SK-N-MC (cell line): ENCODE results near the gene RC3H2.

Experiments used
- EZH2 ChIP-seq: fragments of 200-600 bp; sonication (generic); IDR thresholded peaks from one replicate; pipeline ENCODE4 v1.6.1; 2017; ENCODE audit warnings: antibody characterized with exemption
- FOXP2 ChIP-seq: optimal IDR thresholded peaks from 2 replicates; pipeline ENCODE3; 2011; ENCODE audit warnings: mild to moderate bottlenecking, moderate library complexity; ENCODE audit not compliant: insufficient read depth; ENCODE audit errors: extremely low read length, control extremely low read depth
- POLR2AphosphoS5 ChIP-seq: IDR thresholded peaks from 2 replicates; pipeline ENCODE4 v1.6.1; 2012; ENCODE audit warnings: mild to moderate bottlenecking, low read depth, low read length, borderline replicate concordance

GRCh38 chr9:122835313-122835731, 69.8 kb downstream of the RC3H2 start:
- TF ChIP-seq POLR2AphosphoS5 = no peak
- TF ChIP-seq EZH2 = no peak
- TF ChIP-seq FOXP2 = no peak
